WTC11 (cell line): ENCODE measurements around the gene FKBP5. TPM values are rescaled to one million over a fixed set of nuclear protein-coding genes. Genes with fewer than 3 reads are reported as not detected.

Experiments
- ATAC-seq: fragments of 200-7000 bp; cut with Tn5 transposase; 2 replicates; pipeline ENCODE4 v1.10.0; 2021; ENCODE audit warnings: mild to moderate bottlenecking, moderate library complexity
- CTCF ChIA-PET: fragments of 300-600 bp; sonication (Branson Sonifier 250); formaldehyde crosslinking; loops from one replicate; lab custom pipeline; 2021; ENCODE audit warnings: antibody characterized with exemption; lab: Charles Lee
- POLR2A ChIA-PET: fragments of 350-600 bp; sonication (Branson Sonifier 250); formaldehyde crosslinking; loops from one replicate; lab custom pipeline; 2021; ENCODE audit warnings: antibody characterized with exemption; lab: Charles Lee
- DNase-seq: peaks from one replicate; pipeline ENCODE4 v3.0.0; 2021; ENCODE audit warnings: low spot score
- H3K27ac Mint-ChIP-seq: 2 replicates; pipeline ENCODE4 v1.8.0; 2021; ENCODE audit warnings: mixed read lengths
- H3K27me3 Mint-ChIP-seq: 2 replicates; pipeline ENCODE4 v1.8.0; 2021; ENCODE audit warnings: low read depth, mild to moderate bottlenecking, moderate library complexity, mixed read lengths
- H3K36me3 Mint-ChIP-seq: 2 replicates; pipeline ENCODE4 v1.8.0; 2021; ENCODE audit warnings: mixed read lengths
- H3K4me1 Mint-ChIP-seq: 2 replicates; pipeline ENCODE4 v1.8.0; 2022; ENCODE audit warnings: mixed read lengths
- H3K4me3 Mint-ChIP-seq: 2 replicates; pipeline ENCODE4 v1.8.0; 2021; ENCODE audit warnings: mild to moderate bottlenecking, moderate library complexity, mixed read lengths
- H3K9me3 Mint-ChIP-seq: 2 replicates; pipeline ENCODE4 v1.8.0; 2021; ENCODE audit warnings: mixed read lengths
- ESRRA ChIP-seq: sonication (generic); formaldehyde crosslinking; IDR thresholded peaks from 2 replicates; pipeline ENCODE4 v1.8.1; 2022; ENCODE audit warnings: mild to moderate bottlenecking, missing genetic modification reagents, borderline replicate concordance
- ETV6 ChIP-seq: sonication (generic); formaldehyde crosslinking; IDR thresholded peaks from 2 replicates; pipeline ENCODE4 v1.8.1; 2022; ENCODE audit warnings: mild to moderate bottlenecking, missing genetic modification reagents
- FOXK1 ChIP-seq: sonication (generic); formaldehyde crosslinking; IDR thresholded peaks from 2 replicates; pipeline ENCODE4 v1.8.0; 2022; ENCODE audit warnings: mild to moderate bottlenecking, moderate library complexity, missing genetic modification reagents
- HMGA2 ChIP-seq: fragments of 250-450 bp; sonication (Bioruptor Pico); IDR thresholded peaks from 2 replicates; pipeline ENCODE4 v1.4.0; 2021; ENCODE audit warnings: mild to moderate bottlenecking, moderate library complexity
- KAT7 ChIP-seq: sonication (generic); formaldehyde crosslinking; IDR thresholded peaks from 2 replicates; pipeline ENCODE4 v1.8.1; 2023; ENCODE audit warnings: missing genetic modification reagents, mild to moderate bottlenecking, borderline replicate concordance
- NR3C1 ChIP-seq: sonication (generic); formaldehyde crosslinking; conservative IDR thresholded peaks from 2 replicates; pipeline ENCODE4 v1.8.1; 2023; ENCODE audit warnings: low read depth, mild to moderate bottlenecking, missing genetic modification reagents
- RORB ChIP-seq: fragments of 250-450 bp; sonication (Bioruptor Pico); IDR thresholded peaks from 2 replicates; pipeline ENCODE4 v1.9.0; 2021; ENCODE audit warnings: mild to moderate bottlenecking
- SMAD4 ChIP-seq: sonication (generic); formaldehyde crosslinking; IDR thresholded peaks from 2 replicates; pipeline ENCODE4 v1.8.0; 2022; ENCODE audit warnings: mild to moderate bottlenecking, missing genetic modification reagents
- ZNF263 ChIP-seq: sonication (generic); formaldehyde crosslinking; IDR thresholded peaks from 2 replicates; pipeline ENCODE4 v1.8.1; 2022; ENCODE audit warnings: low read depth, mild to moderate bottlenecking, moderate library complexity, missing genetic modification reagents
- total RNA-seq: library from RNA; stranded (reverse); gene quantifications from 3 replicates; pipeline ENCODE4 v1.2.3, GENCODE V29; 2021
- TF ChIP-seq, protein P1 (sequence below): sonication (generic); formaldehyde crosslinking; IDR thresholded peaks from 2 replicates; pipeline ENCODE4 v1.8.1; 2022; ENCODE audit warnings: mild to moderate bottlenecking, moderate library complexity, missing genetic modification reagents
- TF ChIP-seq, protein P2 (sequence below): sonication (generic); formaldehyde crosslinking; conservative IDR thresholded peaks from 2 replicates; pipeline ENCODE4 v1.8.1; 2023; ENCODE audit warnings: mild to moderate bottlenecking, low read depth, missing genetic modification reagents, moderate library complexity
- TF ChIP-seq, protein P3 (sequence below): fragments of 250-450 bp; sonication (Bioruptor Pico); IDR thresholded peaks from 2 replicates; pipeline ENCODE4 v1.9.0; 2021; ENCODE audit warnings: mild to moderate bottlenecking, borderline replicate concordance
- TF ChIP-seq, protein P4 (sequence below): sonication (generic); formaldehyde crosslinking; IDR thresholded peaks from 2 replicates; pipeline ENCODE4 v1.8.1; 2022; ENCODE audit warnings: missing genetic modification reagents, borderline replicate concordance
- TF ChIP-seq, protein P5 (sequence below): sonication (generic); formaldehyde crosslinking; IDR thresholded peaks from 2 replicates; pipeline ENCODE4 v1.8.1; 2023; ENCODE audit warnings: mild to moderate bottlenecking, missing genetic modification reagents, borderline replicate concordance
- TF ChIP-seq, protein P6 (sequence below): sonication (generic); formaldehyde crosslinking; IDR thresholded peaks from 2 replicates; pipeline ENCODE4 v1.8.0; 2023; ENCODE audit warnings: mild to moderate bottlenecking, missing genetic modification reagents
- TF ChIP-seq, protein P7 (sequence below): fragments of 250-450 bp; sonication (Bioruptor Pico); IDR thresholded peaks from 2 replicates; pipeline ENCODE4 v1.9.0; 2021; ENCODE audit warnings: mild to moderate bottlenecking
- TF ChIP-seq, protein P8 (sequence below): fragments of 250-450 bp; sonication (Bioruptor Pico); IDR thresholded peaks from 2 replicates; pipeline ENCODE4 v1.8.0; 2021; ENCODE audit warnings: mild to moderate bottlenecking

FKBP5 gene
- total RNA-seq, 1 experiment from 2014 or later, result 27.2 TPM

DNA sequence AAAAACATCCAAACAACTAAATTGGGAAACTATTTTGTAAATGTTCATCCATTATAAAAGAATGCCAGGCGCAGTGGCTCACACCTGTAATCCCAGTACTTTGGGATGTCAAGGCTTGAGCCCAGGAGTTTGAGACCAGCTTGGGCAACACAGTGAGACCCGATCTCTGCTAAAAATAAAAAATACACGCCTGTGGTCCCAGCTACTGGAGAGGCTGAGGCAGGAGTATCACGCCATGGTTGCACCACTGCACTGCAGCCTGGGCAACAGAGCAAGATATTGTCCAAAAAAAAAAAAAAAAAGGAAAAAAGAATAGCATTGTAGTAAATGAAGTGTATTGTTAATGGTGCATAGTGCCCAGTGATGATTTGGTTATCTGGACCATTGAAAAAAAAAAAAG, 38.7 kb downstream of the FKBP5 start:
- ATAC-seq (no peak), DNase-seq (no peak)
- Mint-ChIP-seq H3K27me3 (no peaks in the 10 kb centered on the region), H3K27ac (no peak overlapping the region), H3K4me1 (peaks cover 19% of the 10 kb centered on the region), H3K36me3 (peaks cover 10% of the 10 kb centered on the region), H3K4me3 (no peak overlapping the region), H3K9me3 (peaks cover 12% of the 10 kb centered on the region)
- CTCF ChIA-PET, result no interaction called here
- no peak for TF ChIP-seq KAT7
- TF ChIP-seq RORB (CRISPR knock-in tag), result no peak
- TF ChIP-seq, protein P1, sequence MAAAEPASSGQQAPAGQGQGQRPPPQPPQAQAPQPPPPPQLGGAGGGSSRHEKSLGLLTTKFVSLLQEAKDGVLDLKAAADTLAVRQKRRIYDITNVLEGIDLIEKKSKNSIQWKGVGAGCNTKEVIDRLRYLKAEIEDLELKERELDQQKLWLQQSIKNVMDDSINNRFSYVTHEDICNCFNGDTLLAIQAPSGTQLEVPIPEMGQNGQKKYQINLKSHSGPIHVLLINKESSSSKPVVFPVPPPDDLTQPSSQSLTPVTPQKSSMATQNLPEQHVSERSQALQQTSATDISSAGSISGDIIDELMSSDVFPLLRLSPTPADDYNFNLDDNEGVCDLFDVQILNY (CRISPR knock-in tag), result no peak
- TF ChIP-seq, protein P2, sequence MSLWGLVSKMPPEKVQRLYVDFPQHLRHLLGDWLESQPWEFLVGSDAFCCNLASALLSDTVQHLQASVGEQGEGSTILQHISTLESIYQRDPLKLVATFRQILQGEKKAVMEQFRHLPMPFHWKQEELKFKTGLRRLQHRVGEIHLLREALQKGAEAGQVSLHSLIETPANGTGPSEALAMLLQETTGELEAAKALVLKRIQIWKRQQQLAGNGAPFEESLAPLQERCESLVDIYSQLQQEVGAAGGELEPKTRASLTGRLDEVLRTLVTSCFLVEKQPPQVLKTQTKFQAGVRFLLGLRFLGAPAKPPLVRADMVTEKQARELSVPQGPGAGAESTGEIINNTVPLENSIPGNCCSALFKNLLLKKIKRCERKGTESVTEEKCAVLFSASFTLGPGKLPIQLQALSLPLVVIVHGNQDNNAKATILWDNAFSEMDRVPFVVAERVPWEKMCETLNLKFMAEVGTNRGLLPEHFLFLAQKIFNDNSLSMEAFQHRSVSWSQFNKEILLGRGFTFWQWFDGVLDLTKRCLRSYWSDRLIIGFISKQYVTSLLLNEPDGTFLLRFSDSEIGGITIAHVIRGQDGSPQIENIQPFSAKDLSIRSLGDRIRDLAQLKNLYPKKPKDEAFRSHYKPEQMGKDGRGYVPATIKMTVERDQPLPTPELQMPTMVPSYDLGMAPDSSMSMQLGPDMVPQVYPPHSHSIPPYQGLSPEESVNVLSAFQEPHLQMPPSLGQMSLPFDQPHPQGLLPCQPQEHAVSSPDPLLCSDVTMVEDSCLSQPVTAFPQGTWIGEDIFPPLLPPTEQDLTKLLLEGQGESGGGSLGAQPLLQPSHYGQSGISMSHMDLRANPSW (CRISPR knock-in tag), result no peak
- TF ChIP-seq, protein P3, sequence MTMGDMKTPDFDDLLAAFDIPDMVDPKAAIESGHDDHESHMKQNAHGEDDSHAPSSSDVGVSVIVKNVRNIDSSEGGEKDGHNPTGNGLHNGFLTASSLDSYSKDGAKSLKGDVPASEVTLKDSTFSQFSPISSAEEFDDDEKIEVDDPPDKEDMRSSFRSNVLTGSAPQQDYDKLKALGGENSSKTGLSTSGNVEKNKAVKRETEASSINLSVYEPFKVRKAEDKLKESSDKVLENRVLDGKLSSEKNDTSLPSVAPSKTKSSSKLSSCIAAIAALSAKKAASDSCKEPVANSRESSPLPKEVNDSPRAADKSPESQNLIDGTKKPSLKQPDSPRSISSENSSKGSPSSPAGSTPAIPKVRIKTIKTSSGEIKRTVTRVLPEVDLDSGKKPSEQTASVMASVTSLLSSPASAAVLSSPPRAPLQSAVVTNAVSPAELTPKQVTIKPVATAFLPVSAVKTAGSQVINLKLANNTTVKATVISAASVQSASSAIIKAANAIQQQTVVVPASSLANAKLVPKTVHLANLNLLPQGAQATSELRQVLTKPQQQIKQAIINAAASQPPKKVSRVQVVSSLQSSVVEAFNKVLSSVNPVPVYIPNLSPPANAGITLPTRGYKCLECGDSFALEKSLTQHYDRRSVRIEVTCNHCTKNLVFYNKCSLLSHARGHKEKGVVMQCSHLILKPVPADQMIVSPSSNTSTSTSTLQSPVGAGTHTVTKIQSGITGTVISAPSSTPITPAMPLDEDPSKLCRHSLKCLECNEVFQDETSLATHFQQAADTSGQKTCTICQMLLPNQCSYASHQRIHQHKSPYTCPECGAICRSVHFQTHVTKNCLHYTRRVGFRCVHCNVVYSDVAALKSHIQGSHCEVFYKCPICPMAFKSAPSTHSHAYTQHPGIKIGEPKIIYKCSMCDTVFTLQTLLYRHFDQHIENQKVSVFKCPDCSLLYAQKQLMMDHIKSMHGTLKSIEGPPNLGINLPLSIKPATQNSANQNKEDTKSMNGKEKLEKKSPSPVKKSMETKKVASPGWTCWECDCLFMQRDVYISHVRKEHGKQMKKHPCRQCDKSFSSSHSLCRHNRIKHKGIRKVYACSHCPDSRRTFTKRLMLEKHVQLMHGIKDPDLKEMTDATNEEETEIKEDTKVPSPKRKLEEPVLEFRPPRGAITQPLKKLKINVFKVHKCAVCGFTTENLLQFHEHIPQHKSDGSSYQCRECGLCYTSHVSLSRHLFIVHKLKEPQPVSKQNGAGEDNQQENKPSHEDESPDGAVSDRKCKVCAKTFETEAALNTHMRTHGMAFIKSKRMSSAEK (CRISPR knock-in tag), result no peak
- TF ChIP-seq, protein P4, sequence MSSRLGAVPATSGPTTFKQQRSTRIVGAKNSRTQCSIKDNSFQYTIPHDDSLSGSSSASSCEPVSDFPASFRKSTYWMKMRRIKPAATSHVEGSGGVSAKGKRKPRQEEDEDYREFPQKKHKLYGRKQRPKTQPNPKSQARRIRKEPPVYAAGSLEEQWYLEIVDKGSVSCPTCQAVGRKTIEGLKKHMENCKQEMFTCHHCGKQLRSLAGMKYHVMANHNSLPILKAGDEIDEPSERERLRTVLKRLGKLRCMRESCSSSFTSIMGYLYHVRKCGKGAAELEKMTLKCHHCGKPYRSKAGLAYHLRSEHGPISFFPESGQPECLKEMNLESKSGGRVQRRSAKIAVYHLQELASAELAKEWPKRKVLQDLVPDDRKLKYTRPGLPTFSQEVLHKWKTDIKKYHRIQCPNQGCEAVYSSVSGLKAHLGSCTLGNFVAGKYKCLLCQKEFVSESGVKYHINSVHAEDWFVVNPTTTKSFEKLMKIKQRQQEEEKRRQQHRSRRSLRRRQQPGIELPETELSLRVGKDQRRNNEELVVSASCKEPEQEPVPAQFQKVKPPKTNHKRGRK, result no peak
- TF ChIP-seq, protein P5, sequence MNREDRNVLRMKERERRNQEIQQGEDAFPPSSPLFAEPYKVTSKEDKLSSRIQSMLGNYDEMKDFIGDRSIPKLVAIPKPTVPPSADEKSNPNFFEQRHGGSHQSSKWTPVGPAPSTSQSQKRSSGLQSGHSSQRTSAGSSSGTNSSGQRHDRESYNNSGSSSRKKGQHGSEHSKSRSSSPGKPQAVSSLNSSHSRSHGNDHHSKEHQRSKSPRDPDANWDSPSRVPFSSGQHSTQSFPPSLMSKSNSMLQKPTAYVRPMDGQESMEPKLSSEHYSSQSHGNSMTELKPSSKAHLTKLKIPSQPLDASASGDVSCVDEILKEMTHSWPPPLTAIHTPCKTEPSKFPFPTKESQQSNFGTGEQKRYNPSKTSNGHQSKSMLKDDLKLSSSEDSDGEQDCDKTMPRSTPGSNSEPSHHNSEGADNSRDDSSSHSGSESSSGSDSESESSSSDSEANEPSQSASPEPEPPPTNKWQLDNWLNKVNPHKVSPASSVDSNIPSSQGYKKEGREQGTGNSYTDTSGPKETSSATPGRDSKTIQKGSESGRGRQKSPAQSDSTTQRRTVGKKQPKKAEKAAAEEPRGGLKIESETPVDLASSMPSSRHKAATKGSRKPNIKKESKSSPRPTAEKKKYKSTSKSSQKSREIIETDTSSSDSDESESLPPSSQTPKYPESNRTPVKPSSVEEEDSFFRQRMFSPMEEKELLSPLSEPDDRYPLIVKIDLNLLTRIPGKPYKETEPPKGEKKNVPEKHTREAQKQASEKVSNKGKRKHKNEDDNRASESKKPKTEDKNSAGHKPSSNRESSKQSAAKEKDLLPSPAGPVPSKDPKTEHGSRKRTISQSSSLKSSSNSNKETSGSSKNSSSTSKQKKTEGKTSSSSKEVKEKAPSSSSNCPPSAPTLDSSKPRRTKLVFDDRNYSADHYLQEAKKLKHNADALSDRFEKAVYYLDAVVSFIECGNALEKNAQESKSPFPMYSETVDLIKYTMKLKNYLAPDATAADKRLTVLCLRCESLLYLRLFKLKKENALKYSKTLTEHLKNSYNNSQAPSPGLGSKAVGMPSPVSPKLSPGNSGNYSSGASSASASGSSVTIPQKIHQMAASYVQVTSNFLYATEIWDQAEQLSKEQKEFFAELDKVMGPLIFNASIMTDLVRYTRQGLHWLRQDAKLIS, result no peak
- TF ChIP-seq, protein P6, sequence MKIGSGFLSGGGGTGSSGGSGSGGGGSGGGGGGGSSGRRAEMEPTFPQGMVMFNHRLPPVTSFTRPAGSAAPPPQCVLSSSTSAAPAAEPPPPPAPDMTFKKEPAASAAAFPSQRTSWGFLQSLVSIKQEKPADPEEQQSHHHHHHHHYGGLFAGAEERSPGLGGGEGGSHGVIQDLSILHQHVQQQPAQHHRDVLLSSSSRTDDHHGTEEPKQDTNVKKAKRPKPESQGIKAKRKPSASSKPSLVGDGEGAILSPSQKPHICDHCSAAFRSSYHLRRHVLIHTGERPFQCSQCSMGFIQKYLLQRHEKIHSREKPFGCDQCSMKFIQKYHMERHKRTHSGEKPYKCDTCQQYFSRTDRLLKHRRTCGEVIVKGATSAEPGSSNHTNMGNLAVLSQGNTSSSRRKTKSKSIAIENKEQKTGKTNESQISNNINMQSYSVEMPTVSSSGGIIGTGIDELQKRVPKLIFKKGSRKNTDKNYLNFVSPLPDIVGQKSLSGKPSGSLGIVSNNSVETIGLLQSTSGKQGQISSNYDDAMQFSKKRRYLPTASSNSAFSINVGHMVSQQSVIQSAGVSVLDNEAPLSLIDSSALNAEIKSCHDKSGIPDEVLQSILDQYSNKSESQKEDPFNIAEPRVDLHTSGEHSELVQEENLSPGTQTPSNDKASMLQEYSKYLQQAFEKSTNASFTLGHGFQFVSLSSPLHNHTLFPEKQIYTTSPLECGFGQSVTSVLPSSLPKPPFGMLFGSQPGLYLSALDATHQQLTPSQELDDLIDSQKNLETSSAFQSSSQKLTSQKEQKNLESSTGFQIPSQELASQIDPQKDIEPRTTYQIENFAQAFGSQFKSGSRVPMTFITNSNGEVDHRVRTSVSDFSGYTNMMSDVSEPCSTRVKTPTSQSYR (CRISPR knock-in tag), result no peak
- TF ChIP-seq NR3C1 (CRISPR knock-in tag), result no peak
- TF ChIP-seq, protein P7, sequence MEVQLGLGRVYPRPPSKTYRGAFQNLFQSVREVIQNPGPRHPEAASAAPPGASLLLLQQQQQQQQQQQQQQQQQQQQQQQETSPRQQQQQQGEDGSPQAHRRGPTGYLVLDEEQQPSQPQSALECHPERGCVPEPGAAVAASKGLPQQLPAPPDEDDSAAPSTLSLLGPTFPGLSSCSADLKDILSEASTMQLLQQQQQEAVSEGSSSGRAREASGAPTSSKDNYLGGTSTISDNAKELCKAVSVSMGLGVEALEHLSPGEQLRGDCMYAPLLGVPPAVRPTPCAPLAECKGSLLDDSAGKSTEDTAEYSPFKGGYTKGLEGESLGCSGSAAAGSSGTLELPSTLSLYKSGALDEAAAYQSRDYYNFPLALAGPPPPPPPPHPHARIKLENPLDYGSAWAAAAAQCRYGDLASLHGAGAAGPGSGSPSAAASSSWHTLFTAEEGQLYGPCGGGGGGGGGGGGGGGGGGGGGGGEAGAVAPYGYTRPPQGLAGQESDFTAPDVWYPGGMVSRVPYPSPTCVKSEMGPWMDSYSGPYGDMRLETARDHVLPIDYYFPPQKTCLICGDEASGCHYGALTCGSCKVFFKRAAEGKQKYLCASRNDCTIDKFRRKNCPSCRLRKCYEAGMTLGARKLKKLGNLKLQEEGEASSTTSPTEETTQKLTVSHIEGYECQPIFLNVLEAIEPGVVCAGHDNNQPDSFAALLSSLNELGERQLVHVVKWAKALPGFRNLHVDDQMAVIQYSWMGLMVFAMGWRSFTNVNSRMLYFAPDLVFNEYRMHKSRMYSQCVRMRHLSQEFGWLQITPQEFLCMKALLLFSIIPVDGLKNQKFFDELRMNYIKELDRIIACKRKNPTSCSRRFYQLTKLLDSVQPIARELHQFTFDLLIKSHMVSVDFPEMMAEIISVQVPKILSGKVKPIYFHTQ (CRISPR knock-in tag), result no peak
- TF ChIP-seq ZNF263 (CRISPR knock-in tag), result no peak
- TF ChIP-seq, protein P8, sequence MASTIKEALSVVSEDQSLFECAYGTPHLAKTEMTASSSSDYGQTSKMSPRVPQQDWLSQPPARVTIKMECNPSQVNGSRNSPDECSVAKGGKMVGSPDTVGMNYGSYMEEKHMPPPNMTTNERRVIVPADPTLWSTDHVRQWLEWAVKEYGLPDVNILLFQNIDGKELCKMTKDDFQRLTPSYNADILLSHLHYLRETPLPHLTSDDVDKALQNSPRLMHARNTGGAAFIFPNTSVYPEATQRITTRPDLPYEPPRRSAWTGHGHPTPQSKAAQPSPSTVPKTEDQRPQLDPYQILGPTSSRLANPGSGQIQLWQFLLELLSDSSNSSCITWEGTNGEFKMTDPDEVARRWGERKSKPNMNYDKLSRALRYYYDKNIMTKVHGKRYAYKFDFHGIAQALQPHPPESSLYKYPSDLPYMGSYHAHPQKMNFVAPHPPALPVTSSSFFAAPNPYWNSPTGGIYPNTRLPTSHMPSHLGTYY (CRISPR knock-in tag), result no peak
- no peak for TF ChIP-seq FOXK1 (CRISPR knock-in tag)
- TF ChIP-seq ESRRA, result no peak
- TF ChIP-seq ETV6 (CRISPR knock-in tag), result no peak
- TF ChIP-seq HMGA2 (CRISPR knock-in tag), result no peak
- TF ChIP-seq SMAD4 (CRISPR knock-in tag), result no peak
- POLR2A ChIA-PET, result no interaction called here
